Effector CD8-positive, alpha-beta T cell (primary cell): Measurements from ENCODE around the gene TMEM190.

Source experiments
- DNase-seq: peaks from one replicate; lab custom pipeline; 2025; lab: John Stamatoyannopoulos, UW

TMEM190 gene

DNA sequence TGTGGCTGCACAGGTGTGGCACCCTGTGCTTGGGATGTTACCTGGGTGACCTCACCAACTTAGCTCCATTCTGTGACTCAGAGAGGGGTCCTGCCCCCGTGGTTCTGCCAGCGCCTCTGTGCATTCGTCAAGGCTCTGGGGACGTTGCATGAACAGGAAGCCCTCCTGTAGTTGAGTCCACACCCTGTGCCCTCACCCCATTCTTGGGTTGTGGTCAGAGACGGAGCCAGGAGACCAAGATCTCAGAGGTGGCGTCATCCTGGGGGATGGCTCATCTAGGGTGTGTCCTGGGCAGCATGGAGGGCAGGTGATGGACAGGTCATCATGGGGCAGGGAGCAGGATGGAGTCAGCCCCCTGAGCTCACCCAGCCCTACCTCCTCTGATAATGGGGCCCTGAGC, 24.6 kb upstream of the TMEM190 start:
- no peak for DNase-seq

- no peak for DNase-seq
These were observed 24.0 kb upstream of the TMEM190 start for GRCh38 chr19:55352549-55353145.

DNA sequence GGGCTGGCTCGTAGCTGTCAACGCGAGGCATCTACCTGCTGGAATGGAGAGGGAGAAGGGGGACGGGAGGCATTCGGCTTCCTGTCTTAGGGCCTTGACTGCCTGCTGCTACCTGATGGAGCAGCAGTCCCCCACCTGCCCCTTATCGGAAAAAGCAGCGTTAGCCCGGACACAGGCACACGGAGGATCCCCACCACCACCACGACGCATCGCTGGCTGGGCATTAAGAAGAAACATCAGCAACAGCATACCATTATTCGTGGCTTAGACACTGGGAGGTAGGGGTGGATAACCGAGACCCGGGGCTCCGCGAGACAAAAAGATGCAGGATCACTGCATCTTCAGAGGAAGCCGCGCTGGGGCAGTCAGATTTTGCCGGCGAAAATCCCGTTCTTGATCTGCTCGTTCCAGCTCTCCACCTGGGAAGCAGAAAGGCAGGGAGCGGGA, 23.2 kb upstream of the TMEM190 start:
- DNase-seq: no peak

DNA sequence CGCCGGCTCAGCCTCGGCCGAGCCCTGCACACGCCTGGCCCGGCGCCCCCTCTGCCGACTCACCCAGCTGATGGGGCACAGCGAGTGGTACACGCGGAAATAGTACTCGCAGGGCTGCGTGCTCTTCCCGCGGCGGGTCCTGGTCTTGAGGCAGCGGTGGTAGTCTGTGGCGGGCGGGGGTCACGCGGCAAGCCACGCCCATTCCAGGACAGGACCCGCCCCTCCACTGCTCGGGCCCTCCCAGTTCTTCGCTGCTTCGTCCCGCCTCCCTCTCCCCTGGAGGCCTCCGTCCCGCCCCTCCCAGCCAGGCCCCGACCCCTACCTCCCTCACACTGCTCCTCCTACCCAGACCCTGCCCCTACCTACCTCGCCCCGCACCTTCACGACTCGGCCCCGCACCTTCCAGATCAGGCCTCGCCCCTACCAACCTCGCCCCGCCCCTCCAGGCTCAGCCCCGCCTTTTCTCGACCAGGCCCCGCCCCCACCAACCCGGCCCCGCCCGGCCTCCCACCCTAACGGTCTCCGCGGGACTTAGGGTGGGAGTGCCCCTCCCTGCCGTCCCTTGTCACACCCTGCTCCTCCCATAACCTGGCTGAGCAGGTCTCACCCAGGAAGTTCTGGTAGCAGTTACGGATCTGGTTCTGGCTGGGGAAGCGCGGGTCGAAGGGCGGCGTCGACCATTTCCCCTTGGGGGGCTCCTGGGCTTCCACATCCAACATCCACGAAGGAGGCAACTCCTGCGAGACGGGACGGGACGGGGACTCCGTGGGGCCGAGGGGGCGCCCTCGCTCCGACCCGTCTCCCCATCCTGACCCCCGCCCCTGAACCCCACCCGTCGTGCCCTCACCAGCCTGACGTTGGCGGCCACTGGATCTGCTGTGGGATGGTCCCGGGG, 22.6 kb upstream of the TMEM190 start:
- DNase-seq: peak; percentile 68

GRCh38 chr19:55354698-55355212, 21.9 kb upstream of the TMEM190 start, which contains the start of gene COX6B2:
TSS of gene COX6B2 (minus strand) at chr19:55354719. CDS start at chr19:55354521, 198 bp downstream.
- no peak for DNase-seq

- no peak for DNase-seq
These were observed 21.3 kb upstream of the TMEM190 start for GRCh38 chr19:55355213-55355821.

DNA sequence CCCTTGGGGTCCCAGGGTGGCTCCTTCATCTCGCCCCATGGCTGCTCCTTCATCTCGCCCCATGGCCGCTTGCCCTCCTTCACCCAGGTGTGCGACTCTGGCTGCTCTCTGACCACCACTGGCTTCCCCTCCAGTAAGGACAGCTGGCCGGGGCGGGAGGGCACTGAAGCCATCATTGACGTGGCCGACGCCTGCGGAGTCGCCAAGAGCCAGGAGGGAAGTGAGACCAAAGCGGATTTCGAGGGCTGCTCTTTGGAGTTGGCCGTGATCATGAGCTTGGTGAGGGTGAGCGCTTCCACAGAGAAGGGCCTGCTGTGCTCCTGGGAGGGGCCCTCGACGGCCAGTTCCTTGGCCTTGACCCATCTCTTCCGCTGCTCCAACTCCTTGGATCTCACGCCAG, 18.1 kb upstream of the TMEM190 start:
- no peak for DNase-seq

GRCh38 chr19:55358943-55359908, 17.4 kb upstream of the TMEM190 start:
- DNase-seq: no peak

- no peak for DNase-seq
These were observed 15.7 kb upstream of the TMEM190 start for GRCh38 chr19:55360902-55361301.

- DNase-seq: no peak
These were observed 14.2 kb upstream of the TMEM190 start for GRCh38 chr19:55362174-55362989.

- DNase-seq: no peak
These were observed 13.5 kb upstream of the TMEM190 start, which contains the start of gene GARIN5B for GRCh38 chr19:55362990-55363716. TSS of gene GARIN5B (minus strand) at chr19:55363260. CDS start at chr19:55363066, 194 bp downstream.

DNA sequence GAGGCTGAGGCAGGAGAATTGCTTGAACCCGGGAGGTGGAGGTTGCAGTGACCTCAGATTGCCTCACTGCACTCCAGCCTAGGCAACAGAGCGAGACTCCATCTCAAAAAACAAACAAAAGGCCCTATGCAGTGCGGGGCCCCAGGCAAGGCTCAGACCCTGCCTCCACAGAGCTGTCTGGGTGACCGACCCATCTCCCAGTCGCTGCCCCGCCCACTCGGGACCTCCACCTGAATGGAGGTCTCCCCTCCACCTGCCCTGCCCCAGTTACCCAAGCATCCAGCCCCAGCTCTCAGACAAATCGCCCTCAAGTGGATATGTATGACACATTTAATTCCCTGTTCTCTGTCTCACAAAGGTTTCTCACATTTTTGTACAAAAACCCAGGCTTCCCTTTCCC, 11.4 kb upstream of the TMEM190 start:
- DNase-seq: no peak

DNA sequence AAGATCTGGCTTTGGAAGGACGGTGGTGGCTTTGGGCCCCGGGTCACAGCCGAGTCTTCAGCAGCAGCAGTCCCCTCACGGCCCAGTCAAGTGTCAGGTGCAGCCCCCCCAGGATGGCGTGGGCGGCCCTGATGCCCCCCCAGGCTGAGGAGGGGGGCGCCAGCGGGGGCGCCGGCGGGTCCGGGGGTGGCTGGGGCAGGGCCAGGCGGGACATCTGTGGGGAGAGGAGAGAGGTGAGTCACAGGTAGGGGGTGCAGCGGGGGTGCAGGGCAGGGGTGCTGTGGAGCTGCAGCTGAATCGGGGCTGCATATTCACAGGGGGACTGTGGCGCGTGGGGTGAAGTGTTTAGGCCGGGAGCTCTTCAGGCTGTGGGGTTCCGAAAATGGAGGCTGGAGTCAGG, 10.7 kb upstream of the TMEM190 start:
- DNase-seq: no peak

- no peak for DNase-seq
These were observed 9.8 kb upstream of the TMEM190 start for GRCh38 chr19:55366790-55367189.

GRCh38 chr19:55368106-55368505, 8.5 kb upstream of the TMEM190 start:
- no peak for DNase-seq

GRCh38 chr19:55368701-55369563, 7.7 kb upstream of the TMEM190 start:
- no peak for DNase-seq

DNA sequence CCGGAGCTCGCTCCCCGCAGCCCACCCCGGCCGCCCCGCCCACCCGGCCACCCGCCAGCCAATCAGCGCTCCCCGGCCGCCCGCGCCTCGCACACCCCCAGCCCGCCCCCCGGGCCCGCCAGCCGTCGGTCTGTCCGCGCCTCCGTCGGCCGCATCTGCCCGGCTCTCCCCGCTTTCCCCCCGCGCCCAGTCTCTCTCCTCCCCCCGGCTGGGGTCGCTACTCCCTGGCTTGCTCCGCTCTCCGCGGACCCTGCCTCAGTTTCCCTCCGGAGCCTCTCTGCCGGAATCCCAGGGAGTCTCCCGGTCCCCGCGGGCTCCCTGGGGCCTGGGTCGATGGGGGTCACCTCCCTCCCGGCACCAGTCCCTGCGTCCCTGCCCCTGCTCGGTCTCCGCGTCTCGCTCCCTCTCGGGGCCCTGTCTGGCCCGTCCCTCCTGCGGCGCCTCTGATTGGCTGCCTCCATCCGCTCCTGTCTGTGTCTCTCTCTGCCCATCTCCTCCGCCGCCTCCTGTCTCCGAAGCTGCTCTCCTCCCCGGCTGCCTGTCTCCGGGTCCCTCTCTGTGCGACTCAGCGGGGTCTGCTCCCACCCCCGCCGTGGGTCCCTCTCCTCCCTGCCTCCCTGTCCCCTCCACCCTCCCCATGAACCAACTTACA, 6.8 kb upstream of the TMEM190 start:
- no peak for DNase-seq

DNA sequence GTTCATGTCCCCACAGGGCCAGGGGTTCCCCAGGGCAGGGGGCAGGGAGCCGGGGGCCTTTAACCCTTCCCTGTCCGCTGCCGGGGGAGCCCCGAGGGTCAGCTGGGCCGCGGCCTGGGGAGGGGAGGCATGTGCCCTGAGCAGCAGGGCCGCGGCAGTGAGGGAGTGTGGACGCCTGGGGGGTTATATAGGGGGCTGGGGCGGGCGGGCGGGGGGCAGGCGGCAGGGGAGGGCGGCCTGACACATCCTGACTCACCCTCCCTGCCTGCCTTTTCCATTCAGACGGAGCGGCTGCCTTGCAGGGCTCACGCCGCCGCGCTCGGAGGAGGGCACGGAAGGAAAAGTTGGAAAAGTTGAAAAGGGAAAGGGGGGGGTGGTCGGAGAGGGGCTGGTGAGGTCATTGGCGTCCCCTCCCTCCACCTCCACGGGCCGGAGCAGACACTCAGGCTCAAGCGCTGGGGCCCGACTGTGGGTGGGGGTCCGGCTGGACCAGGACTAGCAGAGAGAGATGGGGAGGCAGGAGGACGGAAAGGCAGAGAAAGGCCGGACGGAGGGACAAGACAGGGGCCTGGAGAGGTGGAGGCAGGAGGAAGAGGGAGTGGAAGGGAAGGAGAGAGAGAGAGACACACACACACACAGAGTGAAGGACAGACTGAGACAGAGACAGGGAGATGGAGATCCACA, 6.2 kb upstream of the TMEM190 start, which contains the start of gene IL11:
Gene IL11 (minus strand): TSS at position 159 of the 684 bp plus-strand sequence. CDS start 153 bp downstream, at position 6.
- no peak for DNase-seq
